Fibroblast of mammary gland (primary cell): ENCODE measurements around the gene HASPIN.

Experiments used
- DNase-seq: peaks from one replicate; pipeline ENCODE4 v3.0.0-alpha.2; 2010; ENCODE audit warnings: low read depth
- H3K4me3 ChIP-seq: 2 replicates; pipeline ENCODE4 v1.5.1; 2011; ENCODE audit warnings: low read depth, mild to moderate bottlenecking, low read length, moderate library complexity; ENCODE audit not compliant: control insufficient read depth
- TF ChIP-seq, protein P1 (sequence below): conservative IDR thresholded peaks from 2 replicates; pipeline ENCODE4 v1.5.1; 2011; ENCODE audit warnings: low read depth, low read length, inconsistent platforms; ENCODE audit not compliant: control insufficient read depth, insufficient read depth

The HASPIN gene

GRCh38 chr17:3770466-3770865 lies 46.8 kb downstream of the HASPIN start:
- TF ChIP-seq, protein P1, sequence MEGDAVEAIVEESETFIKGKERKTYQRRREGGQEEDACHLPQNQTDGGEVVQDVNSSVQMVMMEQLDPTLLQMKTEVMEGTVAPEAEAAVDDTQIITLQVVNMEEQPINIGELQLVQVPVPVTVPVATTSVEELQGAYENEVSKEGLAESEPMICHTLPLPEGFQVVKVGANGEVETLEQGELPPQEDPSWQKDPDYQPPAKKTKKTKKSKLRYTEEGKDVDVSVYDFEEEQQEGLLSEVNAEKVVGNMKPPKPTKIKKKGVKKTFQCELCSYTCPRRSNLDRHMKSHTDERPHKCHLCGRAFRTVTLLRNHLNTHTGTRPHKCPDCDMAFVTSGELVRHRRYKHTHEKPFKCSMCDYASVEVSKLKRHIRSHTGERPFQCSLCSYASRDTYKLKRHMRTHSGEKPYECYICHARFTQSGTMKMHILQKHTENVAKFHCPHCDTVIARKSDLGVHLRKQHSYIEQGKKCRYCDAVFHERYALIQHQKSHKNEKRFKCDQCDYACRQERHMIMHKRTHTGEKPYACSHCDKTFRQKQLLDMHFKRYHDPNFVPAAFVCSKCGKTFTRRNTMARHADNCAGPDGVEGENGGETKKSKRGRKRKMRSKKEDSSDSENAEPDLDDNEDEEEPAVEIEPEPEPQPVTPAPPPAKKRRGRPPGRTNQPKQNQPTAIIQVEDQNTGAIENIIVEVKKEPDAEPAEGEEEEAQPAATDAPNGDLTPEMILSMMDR: no peak
- DNase-seq: no peak
- no peak overlapping the region for H3K4me3 ChIP-seq

- TF ChIP-seq, protein P1: no peak
- DNase-seq: no peak
- H3K4me3 ChIP-seq: no peak overlapping the region
Measured at GRCh38 chr17:3771140-3771539, 47.4 kb downstream of the HASPIN start.

DNA sequence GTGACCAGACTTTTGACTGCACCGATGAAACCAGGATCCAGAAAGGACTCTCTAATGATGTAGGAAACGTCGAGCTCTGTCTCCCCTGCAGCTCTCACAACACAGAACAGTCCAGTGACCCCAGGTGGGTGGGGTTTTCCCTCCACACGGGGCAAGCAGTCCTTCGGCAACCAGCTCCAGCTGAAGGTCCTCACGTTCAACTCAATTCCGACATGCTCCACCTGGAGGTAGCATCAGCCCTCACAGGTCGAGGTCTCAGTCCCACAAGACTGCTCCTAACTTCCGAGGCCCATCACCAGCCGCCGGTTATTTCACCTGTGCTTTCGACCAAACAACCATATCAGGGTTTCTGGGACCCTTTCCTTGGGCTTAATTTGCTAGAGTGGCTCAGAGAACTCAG lies 49.1 kb downstream of the HASPIN start:
- DNase-seq: no peak
- TF ChIP-seq, protein P1: no peak
- H3K4me3 ChIP-seq: no peak overlapping the region

GRCh38 chr17:3773511-3773910 lies 49.8 kb downstream of the HASPIN start:
- TF ChIP-seq, protein P1: no peak
- peak; percentile 26 for DNase-seq
- H3K4me3 ChIP-seq: no peak overlapping the region

DNA sequence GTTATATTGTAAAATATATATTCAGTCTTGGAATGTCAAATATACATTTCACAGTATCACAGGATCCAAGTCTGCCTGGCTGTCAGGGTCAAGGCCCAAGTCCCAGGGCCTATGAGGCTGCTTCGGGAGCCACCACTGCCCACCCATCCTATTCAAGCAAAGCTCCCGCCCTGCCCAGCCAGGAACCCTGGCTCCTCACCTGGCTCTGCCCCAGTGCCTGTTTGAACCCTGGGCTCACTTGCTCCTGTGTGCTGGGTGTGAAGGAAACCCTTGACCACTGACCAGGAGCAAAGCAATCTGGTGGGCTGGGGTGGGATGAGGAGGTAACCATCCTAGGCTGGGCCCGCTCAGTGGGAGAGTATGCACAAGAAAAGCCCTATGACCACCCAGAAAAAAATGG lies 50.3 kb downstream of the HASPIN start:
- TF ChIP-seq, protein P1: no peak
- no peak overlapping the region for H3K4me3 ChIP-seq
- no peak for DNase-seq
